Ureter (tissue), 1 donor: ENCODE data around the gene AKR1C1. TPM values are rescaled to one million over a fixed set of nuclear protein-coding genes. Genes with fewer than 3 reads are reported as not detected.
"Not testable (repeated sequence)": the region's sequence is repeated elsewhere in the genome, so short reads cannot be mapped to it uniquely, and the experiment has no call there.

Experiments
- DNase-seq: peaks from one replicate; pipeline ENCODE4 v3.0.0-alpha.2; 2020; ENCODE audit warnings: low spot score
- total RNA-seq: library from RNA; stranded (reverse); gene quantifications from one replicate; pipeline ENCODE4 v1.2.4, GENCODE V29; 2023
- donor health status: DM: yes; HTN: yes; CAD: no.

The AKR1C1 gene
- total RNA-seq, 1 donor from 2014 or later, result 31.4 TPM

DNA sequence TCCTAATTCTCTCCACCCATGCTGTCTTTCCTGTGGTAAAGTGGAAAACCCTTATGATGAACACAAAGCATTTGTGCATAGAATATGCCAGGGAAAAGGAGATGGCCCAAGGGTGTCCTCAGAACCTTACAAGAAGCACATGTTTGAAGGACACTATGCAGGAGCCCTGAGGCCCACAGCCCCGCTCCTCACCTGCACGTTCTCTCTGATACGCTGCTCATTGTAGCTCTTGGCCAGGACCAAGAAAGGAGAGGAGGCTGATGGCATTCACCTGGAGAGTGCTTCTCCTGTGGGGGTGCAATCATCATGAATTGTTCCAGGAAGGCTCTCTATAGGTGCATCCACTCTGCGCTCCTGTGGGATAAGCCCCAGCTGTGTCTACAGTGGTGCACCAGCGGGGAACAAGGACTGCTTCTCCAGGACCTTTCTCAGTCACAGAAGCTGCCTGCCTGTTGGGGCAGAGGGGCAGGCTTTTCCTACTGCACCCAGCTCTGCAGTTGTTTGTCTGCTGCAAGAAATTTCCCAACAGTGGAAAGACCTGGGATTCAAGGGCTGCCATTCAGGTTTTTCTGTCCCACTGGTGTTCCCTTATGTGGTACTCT is 20.5 kb downstream of the AKR1C1 start:
- DNase-seq, result no peak

DNA sequence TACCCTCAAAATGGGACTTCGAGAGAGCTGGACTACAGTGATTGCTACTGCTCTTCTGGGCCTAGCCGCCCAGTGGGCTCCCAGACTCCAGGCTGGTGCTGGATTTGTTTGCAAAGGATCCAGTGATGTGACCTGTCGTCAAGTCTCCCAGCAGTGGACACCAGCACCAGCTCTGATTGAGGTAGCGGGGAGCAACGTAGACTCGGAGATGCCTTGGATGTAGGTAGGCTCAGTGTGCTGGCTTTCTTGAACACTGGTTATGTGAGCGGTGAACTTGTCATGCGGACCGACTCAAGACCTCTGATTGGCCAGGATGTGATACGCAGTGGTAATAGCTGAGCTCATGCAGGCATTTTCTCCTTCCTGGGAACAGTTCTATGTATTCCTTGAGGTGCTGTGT is 21.0 kb downstream of the AKR1C1 start:
- no peak for DNase-seq

DNA sequence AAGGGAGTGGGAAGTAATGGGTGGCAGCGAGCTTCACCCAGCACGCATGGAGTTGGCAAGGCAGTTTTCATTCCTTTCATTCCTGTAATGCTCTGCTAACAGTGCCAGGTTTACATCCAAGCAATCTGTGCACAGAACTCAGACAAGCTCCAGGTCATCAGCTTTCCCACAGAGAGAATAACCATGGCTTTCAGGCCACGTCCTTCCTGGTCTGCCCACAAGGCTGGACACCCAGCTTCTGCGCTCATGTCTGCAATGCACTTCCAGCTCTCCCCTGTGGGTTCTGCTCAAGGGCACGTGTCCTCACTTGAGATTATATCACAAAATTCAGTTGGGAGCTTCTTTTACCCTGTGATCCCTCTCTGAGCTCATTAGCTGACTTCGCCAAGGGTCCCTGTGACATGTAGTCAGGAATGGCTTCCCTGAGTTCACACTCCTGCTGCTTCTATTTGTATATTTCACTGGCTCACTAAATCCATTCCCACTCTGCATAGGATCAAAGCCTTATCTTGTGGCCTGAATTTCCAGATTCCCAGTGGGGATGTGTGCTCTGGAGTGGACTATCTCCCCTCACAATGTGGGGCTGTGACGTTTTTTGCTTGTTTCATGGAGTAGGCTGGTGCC is 21.9 kb downstream of the AKR1C1 start:
- no peak for DNase-seq

DNA sequence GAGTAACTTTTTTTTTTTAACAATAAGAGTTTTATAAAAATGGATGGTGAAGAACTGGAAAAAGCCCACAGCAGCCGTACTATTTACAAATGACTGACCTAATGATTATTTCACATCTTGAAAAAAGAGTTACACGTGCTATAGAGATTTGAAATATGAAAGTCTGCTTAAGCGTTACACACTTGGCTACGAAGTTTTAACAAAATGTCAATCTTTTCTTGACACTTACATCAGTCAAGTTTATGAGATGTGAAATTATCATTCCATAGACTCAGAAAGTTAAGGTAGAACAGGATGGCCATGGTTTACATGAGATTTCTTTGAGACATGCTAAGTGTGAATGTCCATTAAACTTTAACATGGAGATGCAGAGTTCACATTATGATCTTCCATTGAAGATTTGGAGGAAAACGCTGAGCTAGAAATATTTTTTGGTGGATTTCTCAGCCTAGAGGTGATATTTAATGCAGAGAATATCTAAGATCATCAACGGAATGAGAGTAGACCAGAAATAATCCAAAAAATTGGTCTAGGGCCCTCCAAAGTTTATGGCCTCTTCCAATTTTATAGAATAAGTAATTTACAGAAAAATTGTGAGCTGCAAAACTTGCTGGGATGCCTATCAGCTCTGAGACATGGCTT is 24.9 kb downstream of the AKR1C1 start:
- not testable (repeated sequence) for DNase-seq

DNA sequence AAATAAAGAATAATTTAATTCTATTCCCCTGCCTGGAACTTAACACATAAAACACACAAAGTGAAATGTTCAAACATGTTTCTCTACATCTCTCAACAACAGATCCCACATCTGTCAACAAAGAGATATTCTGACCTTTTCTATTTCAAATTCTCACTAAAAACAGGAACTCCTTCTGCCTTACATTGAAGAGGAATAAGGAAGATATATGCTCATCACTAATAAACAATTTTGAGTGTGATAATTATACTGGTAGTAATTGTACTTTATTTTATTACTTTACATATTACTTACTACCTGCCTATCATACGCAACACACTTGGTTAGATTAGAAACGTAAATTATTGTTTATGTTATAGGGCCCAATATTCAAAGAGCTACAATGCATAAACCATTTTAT is 27.0 kb downstream of the AKR1C1 start:
- DNase-seq, result no peak

DNA sequence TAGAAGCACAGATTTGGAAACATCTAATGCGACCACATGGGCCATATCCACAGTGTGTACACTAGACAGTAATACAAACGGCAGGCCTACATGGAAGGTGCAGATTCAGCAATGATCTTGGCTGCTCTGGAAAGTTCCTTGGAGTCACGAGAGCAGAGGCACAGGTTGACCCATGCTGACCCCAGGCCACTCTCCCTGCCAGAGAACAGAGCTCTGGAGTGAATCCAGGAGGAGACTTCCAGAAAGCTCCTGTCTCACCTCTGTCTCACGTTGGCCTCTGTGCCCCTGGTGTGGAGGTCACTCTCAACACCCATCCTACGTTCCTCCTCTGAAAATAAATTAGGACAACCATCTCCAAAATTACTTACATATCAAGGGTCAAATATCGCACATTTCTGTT is 28.2 kb downstream of the AKR1C1 start:
- not testable (repeated sequence) for DNase-seq

DNA sequence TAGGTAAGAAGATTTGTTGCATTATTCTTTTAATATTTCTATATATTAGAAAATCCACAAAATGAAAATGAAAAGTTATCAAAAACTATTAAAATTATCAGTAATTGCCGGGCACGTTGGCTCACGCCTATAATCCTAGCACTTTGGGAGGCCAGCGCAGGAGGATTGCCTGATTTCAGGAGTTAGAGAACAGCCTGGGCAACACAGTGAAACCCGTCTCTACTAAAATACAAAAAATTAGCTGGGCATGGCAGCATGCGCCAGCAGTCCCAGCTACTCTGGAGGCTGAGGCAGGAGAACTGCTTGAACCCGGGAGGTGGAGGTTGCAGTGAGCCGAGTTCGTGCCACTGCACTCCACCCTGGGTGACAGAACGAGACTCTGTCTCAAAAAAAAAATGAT is 29.3 kb downstream of the AKR1C1 start:
- not testable (repeated sequence) for DNase-seq

DNA sequence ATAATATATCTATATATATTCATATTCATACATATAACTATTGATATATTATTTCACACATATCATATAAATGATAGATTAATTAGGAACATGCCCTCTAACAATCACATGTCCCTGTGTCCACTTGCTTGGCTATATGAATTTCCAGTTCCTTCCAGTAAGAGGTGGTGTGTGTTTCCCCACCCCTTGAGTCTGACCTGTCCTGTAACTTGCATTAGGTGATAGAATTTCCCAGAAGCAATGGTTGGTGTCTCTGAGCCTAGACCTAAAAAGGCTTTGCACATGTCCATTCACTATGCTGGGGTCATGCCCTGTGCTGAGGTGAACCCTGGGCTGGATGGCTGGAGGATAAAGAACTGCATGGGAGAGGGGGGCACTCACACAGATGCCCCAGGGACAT is 31.0 kb downstream of the AKR1C1 start:
- not testable (repeated sequence) for DNase-seq

DNA sequence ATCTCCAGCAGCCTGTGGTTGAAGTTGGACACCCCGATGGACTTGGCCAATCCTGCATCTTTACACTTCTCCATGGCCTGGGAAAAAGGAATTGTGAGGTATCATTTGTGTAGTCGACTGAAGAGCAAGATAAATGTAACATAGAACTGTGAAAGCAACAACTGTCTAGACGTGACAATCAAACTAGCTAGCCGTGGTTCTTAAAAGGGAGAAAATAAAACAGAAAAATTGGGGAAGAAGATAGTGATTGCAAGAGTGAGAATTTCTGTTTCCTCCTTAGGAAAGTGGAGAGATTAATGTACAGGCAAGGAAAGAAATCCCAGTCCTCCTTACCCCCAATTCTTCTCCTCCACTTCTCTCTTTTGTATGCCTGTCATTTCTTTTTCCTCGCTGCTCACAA is 35.5 kb downstream of the AKR1C1 start:
- DNase-seq, result no peak

DNA sequence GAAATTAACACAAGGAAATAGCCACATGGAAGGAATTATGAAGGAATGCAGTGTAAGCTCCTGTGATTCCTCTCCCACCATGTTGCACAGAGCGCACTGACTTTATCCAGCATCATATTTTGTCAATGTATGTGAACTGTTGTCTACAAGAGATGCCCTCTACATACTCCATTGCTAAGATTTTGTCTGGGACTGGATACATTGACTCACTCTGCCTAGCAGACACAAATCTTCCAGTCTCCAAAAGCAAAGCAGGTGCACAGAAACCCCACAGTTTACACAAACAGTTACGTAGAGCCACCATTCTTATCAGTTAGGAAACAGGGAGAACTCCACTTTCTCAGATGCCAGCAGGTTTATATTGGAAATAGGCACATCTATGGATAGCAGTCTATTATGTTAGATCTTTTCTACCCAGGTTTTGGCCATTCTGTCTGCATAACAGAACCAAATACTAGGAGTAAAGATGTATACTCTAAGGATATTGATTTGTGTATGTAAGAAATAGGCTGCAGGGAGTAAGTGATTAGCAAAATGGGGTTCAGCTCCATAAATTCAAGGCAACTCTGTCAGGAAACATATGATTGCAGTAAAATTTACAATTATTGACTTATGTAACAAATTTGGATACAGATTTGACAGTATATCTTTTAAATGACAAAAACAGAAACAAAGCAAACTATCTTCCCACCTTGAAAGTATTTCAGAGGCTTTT is 39.0 kb downstream of the AKR1C1 start:
- DNase-seq, result no peak

DNA sequence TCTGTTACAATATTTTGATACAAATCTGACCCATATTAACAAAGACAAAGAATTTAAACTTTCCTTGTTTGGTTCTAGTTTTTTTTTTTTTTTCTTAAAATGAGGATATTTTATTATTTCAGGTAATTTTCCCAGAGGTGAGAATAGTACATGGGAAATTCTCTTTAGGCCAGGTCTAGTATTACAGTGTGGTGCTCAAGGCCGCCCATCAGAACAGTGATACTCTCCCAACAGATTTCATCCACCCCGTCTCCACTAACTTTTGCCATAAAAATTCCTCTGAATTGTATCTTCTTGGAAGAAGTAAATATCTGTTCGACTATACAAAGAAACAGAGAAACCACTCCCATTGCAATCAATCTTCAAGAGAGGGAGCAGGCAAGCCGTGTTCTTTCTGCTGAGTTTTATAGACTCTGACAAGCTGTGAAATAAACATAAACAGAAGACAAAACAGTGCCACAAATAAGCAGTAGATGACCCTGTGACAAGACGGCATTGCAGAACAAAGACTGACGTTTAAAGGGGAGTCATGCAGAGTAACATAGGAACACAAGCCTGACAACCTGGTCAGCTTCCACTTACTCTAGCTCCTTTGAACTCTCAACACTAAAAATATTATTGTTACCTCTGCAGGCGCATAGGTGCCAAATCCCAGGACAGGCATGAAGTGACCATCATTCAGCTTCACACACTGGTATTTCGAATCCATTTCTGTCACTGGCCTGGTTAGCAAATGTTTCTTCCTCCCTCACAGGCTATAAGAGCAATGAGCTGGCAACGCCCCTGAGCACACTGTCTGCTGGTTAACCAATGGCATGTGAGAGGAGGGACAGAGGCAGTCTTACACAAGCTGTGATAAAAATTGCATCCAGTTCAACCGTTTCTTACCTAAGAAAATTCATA is 40.2 kb downstream of the AKR1C1 start, which contains the start of gene AKR1C2:
AKR1C2 (minus strand) TSS at position 731 of the 903 bp plus-strand sequence; CDS start at position 709, 22 bp downstream.
- not testable (repeated sequence) for DNase-seq

DNA sequence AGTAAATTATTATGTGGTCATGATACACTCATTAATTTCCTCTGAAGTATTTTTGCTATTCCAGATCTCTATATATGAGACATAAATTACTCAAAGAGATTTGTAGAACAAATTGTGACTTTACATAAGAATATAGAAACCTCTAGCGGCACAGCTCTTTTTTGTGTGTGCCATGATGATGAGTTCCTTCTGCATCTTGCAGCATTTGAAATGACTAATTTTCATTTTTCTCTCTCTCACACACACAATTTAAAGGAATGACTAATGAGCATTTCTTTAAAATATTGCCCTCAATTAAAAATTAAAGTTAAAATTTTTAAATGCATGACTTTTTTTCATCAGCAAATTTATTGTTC is 40.8 kb downstream of the AKR1C1 start:
- not testable (repeated sequence) for DNase-seq

DNA sequence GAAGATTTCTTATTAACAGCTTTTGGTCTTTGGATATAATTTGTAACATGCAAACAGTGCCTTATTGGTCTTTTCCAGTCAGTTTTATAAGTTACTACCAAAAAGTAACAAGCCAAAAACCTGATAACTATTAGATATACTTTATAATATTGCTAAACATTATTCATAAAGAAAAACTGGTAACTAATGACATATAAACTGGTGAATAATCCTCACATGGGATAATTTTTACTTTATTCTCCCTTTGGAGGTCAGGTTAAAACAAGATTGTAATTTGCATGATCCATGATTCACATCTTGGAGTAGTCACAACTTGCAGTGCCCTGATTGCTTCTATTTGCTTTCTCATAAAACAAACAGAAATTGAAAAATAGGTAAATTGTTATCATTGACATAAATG is 41.3 kb downstream of the AKR1C1 start:
- not testable (repeated sequence) for DNase-seq

DNA sequence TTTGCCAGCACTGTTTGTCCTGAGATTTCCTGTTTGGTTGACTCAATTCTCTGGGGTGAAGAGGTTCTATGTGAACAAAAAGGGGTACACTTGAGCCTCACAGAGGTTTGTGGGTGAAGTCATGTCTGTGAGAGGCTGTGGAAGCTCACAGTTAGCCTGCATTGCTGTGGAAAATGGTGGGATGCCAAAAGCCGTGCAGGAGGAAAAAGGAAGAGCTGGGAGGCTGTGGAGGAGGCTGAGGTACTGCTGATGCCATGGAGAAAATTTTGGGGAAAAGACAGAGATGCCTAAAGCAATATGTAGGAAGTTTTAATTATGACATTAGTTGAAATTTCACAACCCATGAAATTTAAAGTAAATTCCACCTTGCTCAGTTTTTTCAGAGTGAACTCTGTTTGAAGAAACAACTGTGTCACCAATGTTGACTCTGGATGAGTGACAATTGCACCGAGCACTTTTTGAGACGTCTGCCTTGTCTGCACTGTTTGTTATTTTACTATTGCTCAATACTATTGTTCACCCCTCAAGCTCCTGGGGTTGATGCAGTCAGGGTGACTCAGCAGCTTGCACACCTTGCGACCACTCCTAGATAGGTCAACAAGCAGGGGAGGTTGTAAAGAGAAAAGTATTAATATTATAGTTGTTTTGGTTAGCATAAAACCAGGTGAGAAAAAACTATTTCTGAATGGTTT is 45.8 kb downstream of the AKR1C1 start:
- DNase-seq, result not testable (repeated sequence)

DNA sequence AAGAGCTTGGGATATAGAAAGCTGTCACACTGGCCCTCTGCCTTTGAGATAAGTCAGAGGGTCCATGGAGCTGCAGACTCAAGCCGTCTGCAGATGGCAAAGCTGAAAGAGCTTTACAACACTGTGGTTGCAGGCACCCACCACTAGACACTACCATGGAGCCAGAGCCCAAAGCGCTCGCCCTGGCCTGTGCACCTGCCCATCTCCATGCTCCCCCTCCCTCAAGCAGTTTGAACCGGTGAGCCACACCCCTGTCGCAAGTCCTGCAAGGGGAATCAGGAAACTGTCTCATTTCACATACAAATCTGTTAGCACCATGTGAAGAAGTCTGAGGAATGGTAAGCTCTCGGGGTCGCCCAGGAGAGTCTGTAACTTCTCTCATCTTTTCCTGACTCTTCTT is 46.8 kb downstream of the AKR1C1 start:
- not testable (repeated sequence) for DNase-seq

DNA sequence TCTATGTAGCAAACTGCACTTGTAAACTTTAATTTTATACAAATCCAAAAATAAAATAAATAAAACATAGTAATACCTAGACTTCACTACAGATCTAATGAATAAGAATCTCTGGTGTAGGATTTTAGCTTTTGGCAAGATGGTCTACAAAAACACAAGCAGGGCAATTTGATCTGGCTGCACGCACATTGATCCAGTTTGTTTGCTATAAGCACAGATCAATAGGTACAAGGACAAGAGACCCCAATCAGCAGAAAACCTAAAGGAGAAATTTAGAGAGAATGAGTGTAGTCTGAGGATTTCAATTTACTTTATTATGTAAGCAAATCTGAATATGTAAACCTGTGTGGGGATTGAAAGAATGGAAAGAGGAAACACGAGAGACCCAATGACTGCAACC is 48.2 kb downstream of the AKR1C1 start:
- DNase-seq, result not testable (repeated sequence)

DNA sequence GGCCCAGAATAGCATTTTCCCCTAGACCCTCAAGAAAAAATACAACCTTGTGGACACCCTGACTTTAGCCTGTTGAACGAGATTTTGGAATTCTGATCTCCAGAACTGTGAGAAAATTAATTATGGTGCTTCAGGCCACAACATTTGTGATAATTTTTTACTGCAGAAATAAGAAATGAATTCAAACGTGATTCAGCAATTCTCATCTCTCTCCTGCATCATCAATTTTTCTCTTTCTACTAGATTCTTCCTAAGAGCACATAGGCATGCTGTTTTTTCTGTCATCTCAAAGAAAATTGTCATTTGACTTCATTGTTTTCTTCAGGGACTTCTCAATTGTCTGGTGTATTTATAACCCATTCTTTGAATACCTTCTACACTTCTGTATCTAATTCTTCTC is 49.4 kb downstream of the AKR1C1 start:
- no peak for DNase-seq

DNA sequence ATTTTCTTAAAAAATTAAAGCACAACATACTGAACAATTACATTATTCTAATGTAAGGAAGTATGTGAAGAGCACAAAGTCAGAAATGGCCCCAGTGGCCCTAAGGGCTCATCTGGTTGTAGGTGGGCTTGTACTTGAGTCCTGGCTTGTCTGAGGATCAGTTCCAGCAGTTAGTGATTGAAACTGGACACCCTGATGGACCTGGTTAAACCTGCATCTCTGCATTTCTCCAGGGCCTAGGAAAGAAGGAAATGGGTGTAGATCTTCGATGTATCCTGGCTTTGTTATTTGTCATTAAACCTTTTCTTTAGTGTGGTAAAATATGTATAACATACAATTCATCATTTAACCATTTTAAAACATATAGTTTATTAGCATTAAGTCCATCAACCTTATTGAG is 50.2 kb downstream of the AKR1C1 start:
- DNase-seq, result no peak

DNA sequence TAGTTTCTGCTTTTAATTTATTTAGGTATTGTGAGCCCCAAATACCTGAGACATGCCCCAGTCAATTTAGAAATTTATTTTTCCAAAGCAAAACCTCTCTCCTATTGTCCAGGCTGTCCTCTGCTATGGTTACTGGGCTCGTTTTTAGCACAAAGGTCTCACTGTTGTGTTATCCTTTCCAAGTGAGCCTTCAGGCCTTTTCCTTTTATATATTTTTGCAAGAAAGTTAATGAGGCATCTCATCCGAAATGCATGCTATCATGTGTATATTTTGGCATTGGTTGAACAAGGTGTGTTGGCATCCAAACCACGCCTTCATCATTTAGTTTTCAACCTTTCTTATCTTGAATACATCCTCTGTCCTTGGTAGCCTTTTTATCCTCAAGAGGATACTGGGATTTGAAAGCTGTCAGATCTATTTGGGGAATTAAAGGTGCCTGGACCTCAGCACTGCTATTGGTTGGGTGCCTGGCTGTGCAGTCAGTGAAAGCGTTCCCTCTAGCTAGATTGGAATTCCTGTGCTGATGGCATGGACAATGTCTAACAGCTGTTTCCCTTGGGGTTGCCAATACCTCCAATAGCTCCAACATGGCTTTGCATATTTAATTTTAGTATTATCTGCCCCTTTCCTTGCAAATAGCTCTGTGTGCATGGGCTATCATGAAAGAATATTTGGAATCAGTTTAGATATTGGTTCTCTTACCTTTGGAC is 51.1 kb downstream of the AKR1C1 start:
- DNase-seq, result not testable (repeated sequence)

DNA sequence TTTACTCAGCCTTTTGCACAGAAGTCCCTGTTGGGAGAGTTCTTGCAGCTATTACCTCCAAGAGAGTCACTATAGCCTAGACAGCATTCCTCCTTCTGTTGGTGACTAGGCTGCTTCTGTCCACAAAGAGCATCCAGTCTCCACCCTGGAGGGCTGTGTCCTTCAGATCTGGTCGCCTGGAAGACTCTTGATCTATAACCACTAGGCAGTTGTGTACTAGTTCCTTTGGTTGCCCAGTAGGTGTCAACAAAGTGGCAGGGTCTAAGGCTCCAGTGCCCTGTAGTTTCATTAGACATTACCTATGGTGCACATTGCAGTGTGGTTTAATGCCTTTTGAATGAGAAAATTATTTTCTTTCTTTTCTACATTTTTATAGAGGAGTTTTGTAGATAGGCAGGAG is 51.7 kb downstream of the AKR1C1 start:
- no peak for DNase-seq
